K562 (cell line): ENCODE measurements around the gene SOCS7. TPM values are rescaled to one million over a fixed set of nuclear protein-coding genes. Genes with fewer than 3 reads are reported as not detected.

Experiments used
- EZH2 ChIP-seq: IDR thresholded peaks from 2 replicates; pipeline ENCODE4 v1.6.1; 2012; ENCODE audit warnings: low read depth, mild to moderate bottlenecking, inconsistent platforms, low read length, borderline replicate concordance
- FOXJ3 ChIP-seq: sonication (generic); formaldehyde crosslinking; IDR thresholded peaks from 2 replicates; pipeline ENCODE4 v1.4.0; 2020; ENCODE audit warnings: mild to moderate bottlenecking, missing genetic modification reagents
- FOXP4 ChIP-seq: sonication (generic); formaldehyde crosslinking; IDR thresholded peaks from 2 replicates; pipeline ENCODE4 v1.8.0; 2022; ENCODE audit warnings: mild to moderate bottlenecking, missing genetic modification reagents, borderline replicate concordance
- HNRNPH1 ChIP-seq: fragments of 200-400 bp; formaldehyde crosslinking; optimal IDR thresholded peaks from 2 replicates; pipeline ENCODE3; 2017; ENCODE audit warnings: low read depth, mild to moderate bottlenecking, low read length, moderate library complexity
- MCM3 ChIP-seq: fragments of 450-650 bp; IDR thresholded peaks from 2 replicates; pipeline ENCODE4 v1.6.1; 2016
- NRF1 ChIP-seq, 2 experiments: fragments of 450-650 bp; IDR thresholded peaks in 1 of 2; conservative IDR thresholded peaks in 1 of 2; 2 replicates each; pipeline ENCODE4 v1.6.1; 2014; ENCODE audit warnings: mild to moderate bottlenecking in 2 of 2
- RAD51 ChIP-seq: fragments of 450-650 bp; IDR thresholded peaks from 2 replicates; pipeline ENCODE4 v1.7.1; 2016; ENCODE audit warnings: low read depth, mild to moderate bottlenecking, borderline replicate concordance
- RBM22 ChIP-seq: fragments of 200-400 bp; formaldehyde crosslinking; IDR thresholded peaks from 2 replicates; pipeline ENCODE4 v1.6.1; 2018; ENCODE audit warnings: low read length, low read depth; ENCODE audit not compliant: poor library complexity, severe bottlenecking
- RFX7 ChIP-seq: fragments of 250-450 bp; sonication (Bioruptor Pico); IDR thresholded peaks from 2 replicates; pipeline ENCODE4 v1.5.1; 2021; ENCODE audit warnings: mild to moderate bottlenecking
- STAT5B ChIP-seq: fragments of 250-450 bp; sonication (Bioruptor Pico); IDR thresholded peaks from 2 replicates; pipeline ENCODE4 v1.8.0; 2021; ENCODE audit warnings: mild to moderate bottlenecking, inconsistent platforms
- TFAP4 ChIP-seq: sonication (generic); formaldehyde crosslinking; IDR thresholded peaks from 2 replicates; pipeline ENCODE4 v1.8.0; 2022; ENCODE audit warnings: missing genetic modification reagents, mild to moderate bottlenecking, moderate library complexity, borderline replicate concordance
- ZBTB40 ChIP-seq, 2 experiments: fragments of 450-650 bp in 1 of 2; sonication (generic) in 1 of 2; formaldehyde crosslinking in 1 of 2; IDR thresholded peaks; 2 replicates each; pipeline versions ENCODE4 v1.7.1 to v1.9.0; 2016 to 2022; ENCODE audit warnings: inconsistent platforms in 1 of 2, mild to moderate bottlenecking in 1 of 2, missing genetic modification reagents in 1 of 2
- polyA plus RNA-seq, 8 experiments: library from polyadenylated mRNA; depleted of rRNA in 4 of 8; stranded (reverse) in 5 of 8; unstranded in 3 of 8; fragments of >200 nt; fragmentation: Nextera tagmentation in 2 of 8; fragmentation: Illumina TruSeq in 1 of 8; extraction: Ambion mirVana in 2 of 8; extraction: Trizol in 1 of 8; gene quantifications; 2 replicates each; pipeline versions ENCODE4 v1.2.1 to v1.2.3, GENCODE V29; 2011 to 2014; ENCODE audit warnings: inconsistent platforms in 1 of 8, missing spikeins in 1 of 8
- total RNA-seq, 7 experiments: library from RNA; depleted of rRNA in 6 of 7; stranded (reverse); fragments of >200 nt in 6 of 7; fragmentation: Illumina TruSeq in 2 of 7; extraction: Trizol in 2 of 7; gene quantifications; 2 replicates each; pipeline versions ENCODE4 v1.2.1 to v1.2.3, GENCODE V29; 2011 to 2021; ENCODE audit warnings: low replicate concordance in 1 of 7
- TF ChIP-seq, protein P1 (sequence below): fragments of 450-650 bp; IDR thresholded peaks from one replicate; pipeline ENCODE4 v1.6.1; 2018; ENCODE audit warnings: mild to moderate bottlenecking, moderate library complexity; ENCODE audit not compliant: partially characterized antibody

SOCS7 gene
- total and polyA plus RNA-seq, 9 of the 15 experiments (the other 6 are each of a cell fraction or from before 2014, with no cell fraction given), result 0.94 to 14.5 (median 8.2) TPM

GRCh38 chr17:38351412-38352222 is at the start of gene SOCS7 (continued):
- TF ChIP-seq RBM22 (no peak), FOXP4 (CRISPR knock-in tag) (no peak), NRF1 (conservative IDR thresholded peaks at IDR 0.05 in 1 of 2, IDR thresholded peaks at IDR 0.05 in 1 of 2) (peak; percentile 73 to 77), HNRNPH1 (no peak), EZH2 (no peak), STAT5B (CRISPR knock-in tag) (no peak), RFX7 (CRISPR knock-in tag) (no peak), ZBTB40 (IDR thresholded peaks at IDR 0.05) (peak; percentile 76), ZBTB40 (CRISPR knock-in tag; IDR thresholded peaks at IDR 0.05) (no peak), TFAP4 (CRISPR knock-in tag) (peak; percentile 60; the same call in 1 of the 2 replicates), RAD51 (no peak), MCM3 (no peak), FOXJ3 (no peak)
- TF ChIP-seq, protein P1, sequence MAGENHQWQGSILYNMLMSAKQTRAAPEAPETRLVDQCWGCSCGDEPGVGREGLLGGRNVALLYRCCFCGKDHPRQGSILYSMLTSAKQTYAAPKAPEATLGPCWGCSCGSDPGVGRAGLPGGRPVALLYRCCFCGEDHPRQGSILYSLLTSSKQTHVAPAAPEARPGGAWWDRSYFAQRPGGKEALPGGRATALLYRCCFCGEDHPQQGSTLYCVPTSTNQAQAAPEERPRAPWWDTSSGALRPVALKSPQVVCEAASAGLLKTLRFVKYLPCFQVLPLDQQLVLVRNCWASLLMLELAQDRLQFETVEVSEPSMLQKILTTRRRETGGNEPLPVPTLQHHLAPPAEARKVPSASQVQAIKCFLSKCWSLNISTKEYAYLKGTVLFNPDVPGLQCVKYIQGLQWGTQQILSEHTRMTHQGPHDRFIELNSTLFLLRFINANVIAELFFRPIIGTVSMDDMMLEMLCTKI, result no peak
